Mammary epithelial cell (primary cell): ENCODE measurements around the gene TAF3.

Source experiments
- CTCF ChIP-seq, 2 donors: IDR thresholded peaks in 1 of 2; conservative IDR thresholded peaks in 1 of 2; 2 replicates each; pipeline ENCODE4 v1.5.1; 2011 to 2012; ENCODE audit warnings: inconsistent platforms in 2 of 2, low read length in 2 of 2, mild to moderate bottlenecking in 2 of 2, control low read depth in 1 of 2, low read depth in 1 of 2; ENCODE audit not compliant: insufficient read depth in 1 of 2; ENCODE audit errors: extremely low read depth in 1 of 2
- EZH2 ChIP-seq: IDR thresholded peaks from 2 replicates; pipeline ENCODE4 v1.6.1; 2012; ENCODE audit warnings: low read length, inconsistent platforms, borderline replicate concordance

GRCh38 chr10:7984896-7985295, 166.6 kb downstream of the TAF3 start:
- no peak for TF ChIP-seq CTCF (conservative IDR thresholded peaks at IDR 0.05 in 1 of 2, IDR thresholded peaks at IDR 0.05 in 1 of 2; ENCODE audit: extremely low read depth in 1 of 2, insufficient read depth in 1 of 2, low read depth in 1 of 2, low read length in 2 of 2)
- no peak for TF ChIP-seq EZH2
